ENCODE results near the gene ITGB4.

The ITGB4 gene

DNA sequence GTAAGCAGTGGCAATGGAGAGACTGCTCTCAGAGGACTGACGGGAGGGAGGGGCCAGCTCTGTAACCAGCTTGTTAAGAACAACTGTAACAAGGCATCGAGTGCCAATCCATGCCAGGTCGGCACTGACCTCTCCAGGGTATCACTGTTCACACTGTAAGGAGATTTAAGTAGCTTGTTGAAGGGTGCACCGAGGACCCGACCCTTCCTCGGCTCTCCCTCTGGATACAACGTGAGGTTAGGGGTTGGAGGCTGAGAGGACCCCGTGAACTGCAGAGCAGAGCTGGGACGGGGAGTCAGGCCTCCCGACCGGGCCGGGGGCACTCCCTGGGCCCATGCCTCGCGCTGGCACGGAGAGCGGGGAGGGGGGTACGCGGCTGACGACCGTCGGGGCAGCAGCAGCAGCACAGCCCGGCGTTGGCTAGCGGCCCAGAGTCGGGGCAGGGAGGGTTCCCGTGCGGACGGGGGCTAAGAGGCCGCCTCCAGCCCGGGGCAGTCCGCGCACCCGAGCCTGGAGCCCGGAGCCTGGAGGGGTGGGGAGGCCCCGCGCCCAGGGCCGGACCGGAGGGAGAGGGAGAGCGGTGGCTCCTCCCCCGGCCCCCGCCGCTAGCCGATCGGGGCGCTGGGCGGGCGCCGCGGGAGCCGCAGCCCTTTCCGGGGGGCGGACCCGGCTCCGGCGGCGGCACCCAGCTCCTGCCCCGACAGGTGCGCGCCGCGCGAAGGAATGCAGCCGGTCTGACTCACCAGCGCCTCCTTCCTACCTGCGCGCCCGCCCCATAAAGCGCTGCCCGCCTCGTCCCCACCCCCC lies at the start of gene ITGB4:
ITGB4 (plus strand) TSS at position 804 of the 807 bp plus-strand sequence. CDS start 3,245 bp downstream, outside the sequence.
- no peak for DNase-seq

GRCh38 chr17:75672011-75672410 lies 49.2 kb upstream of the ITGB4 start:
- DNase-seq, result no peak

DNA sequence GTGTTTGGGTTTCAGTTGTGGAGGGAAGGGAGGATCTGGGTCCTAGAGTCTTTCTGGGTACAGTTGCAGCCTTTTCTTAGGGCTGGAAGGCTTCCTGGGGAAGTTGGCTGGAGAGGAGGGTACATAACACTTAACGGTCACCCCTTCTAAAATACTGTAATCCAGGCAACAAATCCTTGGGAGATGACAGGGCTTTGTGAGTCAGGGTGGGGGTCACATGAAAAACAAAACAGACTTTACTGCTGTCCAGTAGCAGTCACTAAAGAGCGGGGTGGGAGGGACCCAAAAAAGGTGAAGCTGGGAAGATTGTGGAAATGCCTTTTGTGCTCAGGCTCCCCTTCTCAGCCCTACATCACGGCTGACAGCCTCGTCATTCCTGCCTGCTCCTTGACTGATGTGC lies 47.8 kb upstream of the ITGB4 start:
- DNase-seq, result no peak

- no peak for DNase-seq
These were observed 44.8 kb upstream of the ITGB4 start for GRCh38 chr17:75676461-75676860.

DNA sequence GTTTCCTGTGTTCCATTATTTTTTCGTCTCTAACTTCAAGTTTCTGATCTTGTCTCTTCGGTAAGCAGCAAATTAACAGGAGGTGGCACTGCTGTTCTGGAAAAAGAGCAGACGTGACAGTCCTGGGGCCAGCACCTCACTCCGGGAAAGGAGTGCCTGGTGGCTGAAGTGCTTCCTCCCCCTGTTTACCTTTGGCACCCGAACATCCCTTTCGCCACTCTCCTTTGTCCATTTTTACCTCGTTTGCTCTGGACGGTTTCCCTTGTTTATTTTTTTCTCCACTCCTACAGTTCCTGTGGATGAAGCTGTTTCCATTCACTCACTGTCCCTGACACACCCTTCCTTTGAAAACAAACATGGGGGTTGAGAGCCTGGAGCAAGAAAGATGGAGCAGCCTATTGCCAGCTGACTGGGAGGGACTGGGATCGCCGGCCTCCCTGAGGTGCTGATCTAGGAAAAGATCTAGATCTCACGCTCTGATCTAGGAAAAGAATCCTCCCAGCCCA lies 41.5 kb upstream of the ITGB4 start:
- DNase-seq, result no peak

DNA sequence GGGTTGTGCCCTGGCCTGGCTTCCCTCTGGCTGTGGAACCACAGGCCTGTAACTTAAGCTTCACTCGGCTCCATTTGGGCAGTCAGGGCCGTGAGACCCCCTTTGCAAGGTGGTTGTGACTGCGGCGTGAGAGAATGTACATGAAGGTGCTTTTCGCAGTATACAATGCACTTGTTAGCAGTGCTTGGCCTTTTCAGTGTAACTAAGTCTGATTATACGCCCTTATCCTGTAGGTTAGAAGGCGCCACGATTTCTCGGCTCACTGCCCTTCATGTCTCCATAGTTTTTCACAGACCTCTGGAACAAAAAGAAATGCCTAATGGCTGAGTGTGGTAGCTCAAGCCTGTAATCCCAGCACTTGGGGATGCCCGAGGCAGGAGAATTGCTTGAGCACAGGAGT lies 40.8 kb upstream of the ITGB4 start:
- DNase-seq, result no peak

GRCh38 chr17:75681289-75681688 lies 40.0 kb upstream of the ITGB4 start:
- no peak for DNase-seq

GRCh38 chr17:75683583-75683982 lies 37.7 kb upstream of the ITGB4 start:
- no peak for DNase-seq

- no peak for DNase-seq
These were observed 37.0 kb upstream of the ITGB4 start for GRCh38 chr17:75684249-75684648.

GRCh38 chr17:75684924-75685323 lies 36.3 kb upstream of the ITGB4 start:
- DNase-seq, result no peak

- no peak for DNase-seq
These were observed 35.8 kb upstream of the ITGB4 start for GRCh38 chr17:75685499-75685898.

GRCh38 chr17:75688209-75688825 lies 32.9 kb upstream of the ITGB4 start:
- DNase-seq, result no peak

DNA sequence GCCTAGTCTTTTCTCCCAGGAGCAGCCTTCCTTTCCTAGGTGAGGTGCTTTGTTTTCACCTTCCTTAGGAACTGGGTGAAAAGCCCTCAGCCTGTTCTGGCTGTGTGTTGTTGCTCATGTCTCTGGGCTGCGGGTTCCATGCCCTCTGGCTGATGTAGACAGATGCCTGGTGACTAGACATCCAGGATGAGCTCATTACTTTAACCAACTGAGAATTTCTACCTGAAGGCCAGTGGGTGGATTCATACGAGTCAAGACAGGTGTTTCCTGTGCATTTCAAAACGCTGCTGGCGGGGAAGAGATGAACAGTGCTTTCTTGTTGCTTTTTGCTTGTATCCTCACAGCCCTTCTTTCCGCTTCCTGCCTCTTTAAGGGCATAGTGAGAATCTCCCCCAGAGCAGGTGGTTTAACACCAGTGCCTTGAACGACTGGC lies 31.8 kb upstream of the ITGB4 start:
- DNase-seq, result no peak

DNA sequence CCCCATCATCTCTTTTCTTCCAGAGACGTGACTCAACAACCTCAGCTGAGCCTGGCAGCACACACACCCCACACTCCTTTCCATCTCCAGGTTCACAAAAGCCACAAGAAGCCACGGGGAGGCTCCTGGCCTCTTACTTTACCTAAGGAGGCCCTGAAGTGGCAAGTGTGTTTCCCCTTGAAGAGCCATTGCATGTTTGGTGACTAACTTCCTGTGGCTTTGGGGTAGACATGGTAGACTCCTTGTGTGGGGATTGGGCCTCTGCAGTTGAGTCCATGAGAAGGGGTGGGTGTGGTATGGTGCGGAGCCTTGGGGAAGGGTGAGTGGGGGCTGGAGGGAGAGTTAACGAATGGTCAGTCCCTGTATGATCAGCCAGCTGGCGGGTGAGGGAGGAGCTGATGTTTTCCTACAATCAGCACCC lies 29.9 kb upstream of the ITGB4 start:
- DNase-seq, result no peak

DNA sequence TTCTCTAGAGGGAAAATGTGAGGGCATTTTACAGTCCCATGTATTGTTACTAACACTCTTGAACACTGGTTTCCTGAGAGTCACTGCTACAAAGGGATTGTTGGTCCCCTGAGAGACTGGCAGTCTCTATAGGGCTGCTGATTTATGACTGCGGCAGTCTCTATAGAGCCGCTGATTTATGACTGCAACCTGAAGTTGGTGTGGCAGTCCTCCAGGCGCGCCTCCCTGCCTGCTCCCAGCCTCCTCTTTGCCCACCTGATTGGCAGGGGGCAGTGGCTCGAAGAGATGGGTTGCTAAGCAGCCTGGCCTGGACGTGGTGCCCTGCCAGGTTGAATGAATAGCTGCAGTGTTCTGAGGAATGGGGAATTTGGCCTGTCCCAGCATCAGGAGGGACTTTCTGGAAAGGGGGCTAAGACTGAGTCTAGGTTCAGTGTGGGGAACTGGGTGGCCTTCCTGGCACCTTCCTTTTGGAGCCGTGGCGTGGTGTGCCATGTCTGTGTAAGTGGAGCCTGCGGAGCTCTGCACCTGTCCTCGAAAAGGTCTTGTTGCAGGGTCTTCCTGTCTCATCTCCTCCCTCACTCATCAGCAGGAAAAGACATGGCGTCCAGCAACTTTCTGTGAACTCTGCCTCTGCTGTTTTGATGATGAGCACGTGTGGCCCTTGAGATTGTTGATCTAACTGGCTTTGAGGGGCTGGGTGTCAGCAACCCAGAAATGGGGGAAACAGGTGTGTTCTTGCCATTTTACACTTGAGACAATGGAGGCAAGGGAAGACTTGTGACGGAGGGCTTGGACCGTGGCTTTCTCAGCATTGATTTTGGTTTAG lies 29.2 kb upstream of the ITGB4 start:
- no peak for DNase-seq

DNA sequence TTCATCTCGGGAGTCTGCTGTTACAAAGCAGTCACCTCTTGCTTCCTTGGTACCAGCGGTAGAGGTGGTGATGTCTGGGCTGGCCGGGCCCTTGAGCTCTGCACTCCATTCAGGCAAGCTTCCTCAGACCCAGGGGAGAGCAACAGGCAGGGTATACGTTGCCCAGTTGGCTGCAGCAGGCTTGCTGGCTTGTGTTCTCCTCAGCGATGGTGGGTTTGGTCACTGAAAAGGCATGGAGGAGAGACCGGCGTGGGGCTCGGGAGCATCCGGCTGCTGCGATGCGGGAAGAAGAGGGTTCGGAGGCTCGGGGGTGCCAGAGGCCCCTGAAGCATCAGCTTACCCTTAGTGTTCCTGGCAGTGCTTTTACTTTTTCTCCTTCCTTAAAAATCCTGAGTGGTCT lies 28.3 kb upstream of the ITGB4 start:
- no peak for DNase-seq

GRCh38 chr17:75693500-75694481 lies 27.5 kb upstream of the ITGB4 start:
- DNase-seq, result no peak

- DNase-seq, result no peak
These were observed 26.7 kb upstream of the ITGB4 start for GRCh38 chr17:75694536-75694935.

DNA sequence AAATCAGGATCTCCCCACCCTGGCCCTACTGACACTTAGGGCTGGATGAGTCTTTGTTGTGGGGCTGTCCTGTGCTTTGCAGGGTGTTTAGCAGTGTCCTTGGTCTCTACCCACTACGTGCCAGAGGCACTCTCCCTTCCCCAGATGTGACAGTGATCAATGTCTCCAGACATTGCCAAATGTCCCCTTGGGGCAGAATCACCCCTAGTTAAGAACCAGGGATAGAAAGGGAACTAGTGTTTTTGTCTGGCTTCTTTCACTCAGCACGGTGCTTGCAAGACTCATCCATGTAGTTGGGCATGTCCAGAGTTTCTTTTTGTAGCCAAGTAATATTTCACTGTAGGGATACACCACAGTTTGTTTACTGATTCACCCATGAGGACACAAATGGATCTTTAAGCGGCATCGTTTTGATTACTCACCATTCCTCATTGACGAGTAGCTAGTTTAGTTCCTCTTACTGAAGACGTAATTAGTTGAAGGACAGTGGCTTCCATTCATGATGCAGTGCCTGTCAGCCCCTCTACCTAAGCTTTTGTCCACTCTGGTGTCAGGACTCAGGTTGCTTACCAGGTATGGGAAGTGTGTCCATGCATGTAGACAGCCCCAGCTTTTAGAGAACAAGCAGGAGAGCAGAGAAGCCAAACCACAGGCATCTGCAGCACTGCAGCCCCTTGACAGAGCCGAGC lies 26.0 kb upstream of the ITGB4 start:
- DNase-seq, result no peak

- no peak for DNase-seq
These were observed 25.4 kb upstream of the ITGB4 start for GRCh38 chr17:75695830-75696271.

- DNase-seq, result no peak
These were observed 23.5 kb upstream of the ITGB4 start for GRCh38 chr17:75697651-75698291.

All from NCI-H1930 (cell line).